NCI-H82 (cell line): ENCODE measurements around the gene NPL.

Source experiments
- DNase-seq: peaks from one replicate; lab custom pipeline; 2025; lab: John Stamatoyannopoulos, UW

The NPL gene

GRCh38 chr1:182869241-182869666 is 79.7 kb downstream of the NPL start:
- no peak for DNase-seq

GRCh38 chr1:182872881-182873280 is 83.3 kb downstream of the NPL start:
- DNase-seq = no peak

- no peak for DNase-seq
Measured at GRCh38 chr1:182875889-182876288, 86.3 kb downstream of the NPL start.

GRCh38 chr1:182877331-182877730 is 87.8 kb downstream of the NPL start:
- no peak for DNase-seq

GRCh38 chr1:182877842-182878241 is 88.3 kb downstream of the NPL start:
- no peak for DNase-seq
